ENCODE results near the gene SLC4A11.
"Not testable (repeated sequence)": the region's sequence is repeated elsewhere in the genome, so short reads cannot be mapped to it uniquely, and the experiment has no call there.

The SLC4A11 gene

GRCh38 chr20:3203315-3204123, 35.5 kb downstream of the SLC4A11 start:
- no peak for DNase-seq (ENCODE audit: low read depth)

- DNase-seq (ENCODE audit: low read depth), result no peak
These were observed 36.0 kb downstream of the SLC4A11 start for GRCh38 chr20:3202965-3203314.

- no peak for DNase-seq (ENCODE audit: low read depth)
These were observed 38.8 kb downstream of the SLC4A11 start for GRCh38 chr20:3199976-3200755.

GRCh38 chr20:3199206-3199605, 39.8 kb downstream of the SLC4A11 start:
- no peak for DNase-seq (ENCODE audit: low read depth)

GRCh38 chr20:3195590-3196237, 43.3 kb downstream of the SLC4A11 start:
- DNase-seq (ENCODE audit: low read depth), result no peak

GRCh38 chr20:3194617-3195280, 44.2 kb downstream of the SLC4A11 start:
- DNase-seq (ENCODE audit: low read depth), result no peak

GRCh38 chr20:3193806-3194616, 45.0 kb downstream of the SLC4A11 start:
- DNase-seq (ENCODE audit: low read depth), result no peak

GRCh38 chr20:3192226-3193015, 46.6 kb downstream of the SLC4A11 start:
- DNase-seq (ENCODE audit: low read depth), result no peak

GRCh38 chr20:3190681-3191111, 48.3 kb downstream of the SLC4A11 start:
- DNase-seq (ENCODE audit: low read depth), result no peak

- DNase-seq (ENCODE audit: low read depth), result no peak
These were observed 49.3 kb downstream of the SLC4A11 start for GRCh38 chr20:3189561-3190131.

- DNase-seq (ENCODE audit: low read depth), result no peak
These were observed 50.1 kb downstream of the SLC4A11 start for GRCh38 chr20:3188823-3189413.

GRCh38 chr20:3187861-3188260, 51.1 kb downstream of the SLC4A11 start:
- not testable (repeated sequence) for DNase-seq (ENCODE audit: low read depth)

GRCh38 chr20:3183896-3184612, 54.9 kb downstream of the SLC4A11 start:
- DNase-seq (ENCODE audit: low read depth), result no peak

GRCh38 chr20:3182429-3182828, 56.6 kb downstream of the SLC4A11 start:
- DNase-seq (ENCODE audit: low read depth), result not testable (repeated sequence)

- no peak for DNase-seq (ENCODE audit: low read depth)
These were observed 57.7 kb downstream of the SLC4A11 start for GRCh38 chr20:3181270-3181669.

- no peak for DNase-seq (ENCODE audit: low read depth)
These were observed 58.7 kb downstream of the SLC4A11 start for GRCh38 chr20:3180319-3180718.

GRCh38 chr20:3177746-3178485, 61.1 kb downstream of the SLC4A11 start:
- DNase-seq (ENCODE audit: low read depth), result no peak

Measured in stimulated activated CD8-positive, alpha-beta memory T cell treated with anti-CD3 and anti-CD28 coated beads, Interleukin-12 subunit alpha, Interleukin-12 subunit beta, amount 100 ng/mL, for 1 hour (primary cell).